ENCODE data around the gene TTPAL.

TTPAL gene

DNA sequence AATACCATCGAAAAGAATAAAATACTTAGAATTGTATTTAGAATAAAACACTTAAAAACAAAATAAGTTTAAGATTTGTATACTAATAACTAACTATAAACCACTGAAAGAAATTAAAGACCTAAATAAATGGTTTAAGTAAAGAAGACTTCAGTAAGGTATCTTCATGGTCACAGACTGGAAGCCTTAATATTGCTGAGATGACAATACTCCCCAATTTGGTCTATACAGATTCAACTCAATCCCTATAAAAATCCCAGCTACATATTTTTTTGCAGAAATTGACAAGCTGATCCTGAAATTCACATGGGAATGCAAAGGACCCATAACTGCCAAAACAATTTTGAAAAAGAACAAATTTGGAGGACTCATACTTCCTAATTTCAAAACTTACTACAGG lies 27.3 kb downstream of the TTPAL start:
- FAIRE-seq, result no peak

DNA sequence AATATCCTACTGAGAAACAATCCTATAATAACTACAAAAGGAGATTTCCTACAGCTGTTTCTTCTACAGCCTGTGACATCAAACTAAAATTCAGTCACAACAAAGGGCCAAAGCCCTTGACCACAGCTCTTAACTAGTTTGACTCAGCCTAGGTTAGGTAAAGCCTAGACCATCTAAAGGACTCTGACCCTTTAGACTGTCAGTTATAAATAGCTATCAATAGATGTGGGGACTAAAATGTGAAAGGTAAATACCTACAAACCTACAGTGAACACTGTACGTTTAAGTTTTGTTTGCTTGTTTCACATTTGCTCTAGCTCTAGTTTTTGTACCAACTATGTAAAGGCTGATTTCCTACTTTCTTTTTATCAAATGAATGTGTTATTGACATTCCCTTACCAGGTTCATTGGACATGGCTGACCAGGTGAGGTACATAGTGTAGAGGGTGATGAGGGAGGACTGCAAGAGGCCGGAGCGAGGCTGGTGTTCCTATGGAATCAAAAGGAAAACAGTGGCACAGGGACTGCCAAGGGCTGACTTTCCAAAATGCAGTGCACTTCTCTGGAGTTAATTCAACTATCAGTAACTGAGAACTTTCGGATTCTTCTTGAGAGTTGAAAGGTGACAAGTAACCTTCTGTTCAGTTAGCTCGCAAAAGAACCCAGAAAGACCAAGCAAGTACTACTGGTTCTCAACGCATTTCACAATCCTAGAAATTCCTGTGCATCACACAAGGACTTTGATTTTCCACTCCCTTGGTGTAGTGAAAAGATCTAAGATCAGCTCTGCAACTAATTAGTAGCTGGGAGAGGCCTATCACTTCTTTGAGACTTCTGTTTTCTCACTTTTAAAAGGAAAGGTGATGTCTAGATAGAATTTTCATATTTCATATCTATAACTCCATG lies 29.0 kb downstream of the TTPAL start:
- no peak for FAIRE-seq

- FAIRE-seq, result no peak
These were observed 34.1 kb downstream of the TTPAL start for GRCh38 chr20:44509762-44510161.

GRCh38 chr20:44513871-44514270 lies 38.2 kb downstream of the TTPAL start:
- FAIRE-seq, result no peak

- no peak for FAIRE-seq
These were observed 40.8 kb downstream of the TTPAL start for GRCh38 chr20:44516491-44516890.

DNA sequence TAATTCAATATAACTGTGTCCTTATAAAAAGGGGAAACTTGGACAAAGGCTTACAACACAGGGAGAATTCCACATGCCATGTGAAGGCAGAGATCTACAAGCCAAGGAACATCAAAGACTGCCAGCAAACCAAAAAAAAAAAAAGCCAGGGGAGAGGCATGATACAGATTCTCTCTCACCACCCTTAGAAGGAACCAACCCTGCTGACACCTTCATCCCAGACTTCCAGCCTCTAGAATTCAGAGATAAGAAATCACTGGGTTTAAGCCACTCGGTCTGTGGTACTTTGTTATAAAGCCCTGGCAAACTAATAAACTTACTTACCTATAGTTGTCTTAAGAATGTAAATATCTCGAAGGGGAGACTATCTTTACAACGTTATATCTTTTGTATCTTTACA lies 41.8 kb downstream of the TTPAL start:
- FAIRE-seq, result no peak

GRCh38 chr20:44518248-44518647 lies 42.6 kb downstream of the TTPAL start:
- FAIRE-seq, result no peak

DNA sequence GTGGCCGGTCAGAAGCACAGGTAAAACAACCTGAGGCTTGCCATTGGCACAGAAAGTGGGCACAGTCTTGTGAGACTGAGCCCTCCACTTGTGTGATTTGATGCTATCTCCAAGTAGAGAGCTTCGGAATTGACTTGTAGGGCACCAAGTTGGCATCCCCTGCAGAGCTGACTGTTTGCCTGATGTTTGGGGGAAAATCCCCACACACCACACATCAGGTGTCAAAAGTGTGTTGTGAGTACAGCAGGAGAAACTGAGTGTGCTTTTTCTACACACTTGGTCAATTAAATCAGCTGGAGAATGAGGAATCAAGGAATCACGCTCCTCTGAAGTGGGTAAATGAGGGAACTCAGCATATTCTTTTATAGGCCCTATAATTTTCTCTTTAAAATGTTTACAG lies 45.2 kb downstream of the TTPAL start:
- no peak for FAIRE-seq

DNA sequence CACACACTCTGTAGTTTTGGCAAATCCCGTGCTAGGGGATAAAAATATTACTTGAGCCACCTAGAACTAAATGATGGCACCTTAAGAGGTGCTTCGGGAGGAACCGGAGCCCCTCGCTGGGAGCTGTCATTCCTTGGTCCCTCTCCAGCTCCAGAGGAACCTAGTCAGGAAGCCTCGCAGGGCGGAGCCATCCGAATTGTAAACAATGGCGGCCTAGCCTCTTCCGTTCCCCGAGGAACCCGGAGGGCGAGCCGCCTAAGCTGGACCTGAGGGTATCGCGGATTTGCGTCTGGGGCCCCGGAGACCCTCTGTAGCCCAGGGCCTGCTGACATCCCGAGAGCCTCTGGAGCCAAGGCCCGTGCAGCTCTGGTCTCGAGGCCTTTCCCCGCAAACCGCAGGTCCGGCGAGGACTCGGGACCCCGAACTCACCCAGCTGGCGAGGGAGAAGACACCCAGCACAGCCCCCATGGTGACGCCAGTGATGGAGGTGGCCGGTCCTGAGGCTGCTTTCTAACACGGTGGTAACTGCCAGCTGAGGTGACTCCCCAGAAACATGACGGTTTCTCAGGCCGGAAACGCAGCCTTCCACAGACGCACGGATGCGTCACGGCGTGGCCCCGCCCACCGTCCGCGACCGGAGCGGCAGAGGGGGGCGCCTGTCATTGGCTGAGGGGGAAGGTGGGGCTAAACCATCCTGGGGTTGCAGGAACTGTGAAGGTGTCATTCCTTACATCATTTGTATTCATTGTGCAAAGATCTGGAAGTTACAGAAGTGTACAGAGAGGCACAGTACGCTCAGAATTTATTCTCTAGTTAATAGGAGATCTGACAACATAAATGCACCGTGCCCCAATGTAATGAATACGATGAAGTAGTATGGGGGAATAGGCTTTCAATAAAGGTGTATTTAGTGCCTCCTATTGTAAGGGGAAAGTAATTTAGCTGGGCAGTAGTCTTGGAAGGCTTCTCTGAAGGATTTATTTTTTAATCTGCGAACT lies 46.1 kb downstream of the TTPAL start, which contains the start of gene SERINC3:
TSS of gene SERINC3 (minus strand) at position 587 of the 998 bp plus-strand sequence. CDS start at position 468, 119 bp downstream.
- FAIRE-seq, result peak; percentile 82

GRCh38 chr20:44522841-44523240 lies 47.2 kb downstream of the TTPAL start:
- no peak for FAIRE-seq

- no peak for FAIRE-seq
These were observed 48.1 kb downstream of the TTPAL start for GRCh38 chr20:44523746-44524145.

DNA sequence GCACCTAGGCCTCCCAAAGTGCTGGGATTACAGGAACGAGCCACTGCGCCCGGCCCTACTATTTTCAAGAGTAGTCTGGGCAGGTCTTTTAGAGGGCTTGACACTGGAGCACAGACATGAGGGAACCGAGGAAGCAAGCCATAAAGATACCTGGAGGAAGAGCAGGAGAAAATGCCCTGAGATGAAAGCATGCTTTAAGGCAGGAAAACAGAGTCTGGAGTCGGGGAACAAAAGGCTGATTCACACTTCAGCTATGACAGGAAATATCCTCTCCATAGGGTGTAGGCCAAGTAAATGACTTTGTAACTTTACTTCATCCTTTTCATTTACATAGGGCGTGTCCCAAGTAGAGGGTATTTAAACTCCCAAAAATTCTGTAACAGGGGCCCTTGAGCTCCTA lies 50.5 kb downstream of the TTPAL start:
- FAIRE-seq, result no peak

- FAIRE-seq, result no peak
These were observed 52.1 kb downstream of the TTPAL start for GRCh38 chr20:44527716-44528199.

DNA sequence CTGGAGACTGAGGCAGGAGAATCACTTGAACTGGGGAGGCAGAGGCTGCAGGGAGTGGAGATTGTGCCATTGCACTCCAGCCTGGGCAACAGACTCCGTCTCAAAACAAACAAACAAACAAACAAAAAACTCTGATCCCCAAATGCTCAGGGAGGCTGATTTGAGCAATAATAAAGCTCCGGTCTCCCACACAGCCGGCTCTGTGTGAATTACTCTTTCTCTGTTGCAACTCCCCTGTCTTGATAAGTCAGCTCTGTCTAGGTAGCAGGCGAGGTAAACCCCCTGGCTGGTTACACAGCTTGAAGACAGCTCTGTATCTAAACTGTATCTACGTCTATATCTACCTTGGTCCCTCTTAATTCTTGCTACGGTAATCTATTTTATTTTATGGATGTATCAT lies 52.6 kb downstream of the TTPAL start:
- no peak for FAIRE-seq

- no peak for FAIRE-seq
These were observed 56.7 kb downstream of the TTPAL start for GRCh38 chr20:44532259-44532980.

GRCh38 chr20:44532981-44533331 lies 57.3 kb downstream of the TTPAL start:
- no peak for FAIRE-seq

DNA sequence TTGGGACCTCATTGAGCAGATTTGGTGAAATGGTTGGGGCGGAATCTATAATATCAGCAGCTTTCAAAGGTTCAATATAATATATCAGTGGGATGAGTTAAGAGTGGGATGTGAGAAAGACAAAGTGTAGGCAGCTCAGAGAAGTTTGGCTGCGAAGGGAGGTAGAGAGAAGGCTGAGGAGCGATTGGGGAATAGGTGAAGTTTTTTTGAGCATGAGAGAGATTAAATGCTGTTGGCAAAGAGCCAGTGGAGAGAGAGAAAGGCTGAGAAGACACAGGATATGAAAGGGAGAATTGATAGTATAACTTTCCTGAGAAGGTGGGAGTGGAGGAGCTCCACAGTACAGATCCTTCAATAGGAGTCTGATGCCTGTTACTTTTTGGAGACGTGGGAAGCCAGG lies 58.3 kb downstream of the TTPAL start:
- FAIRE-seq, result no peak

DNA sequence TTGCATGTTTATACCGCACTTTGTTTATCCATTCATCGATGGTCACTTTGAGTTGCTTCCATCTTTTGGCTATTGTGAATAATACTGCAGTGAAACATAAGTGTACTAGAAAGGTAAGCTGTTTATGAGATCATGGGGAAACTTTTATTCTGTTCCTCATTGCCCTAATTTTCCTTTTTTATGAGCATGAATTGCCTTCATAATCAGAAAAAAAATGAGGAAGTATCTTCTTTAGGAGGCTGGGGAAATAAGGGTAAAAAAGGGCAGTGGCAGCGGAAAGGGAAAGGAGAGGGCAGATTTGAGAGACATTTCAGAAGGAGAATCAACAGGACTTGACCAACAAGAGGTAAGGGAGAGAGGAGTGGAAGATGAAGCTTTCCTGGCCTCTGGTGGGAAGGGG lies 60.5 kb downstream of the TTPAL start:
- FAIRE-seq, result no peak

GRCh38 chr20:44537993-44538392 lies 62.3 kb downstream of the TTPAL start:
- no peak for FAIRE-seq

DNA sequence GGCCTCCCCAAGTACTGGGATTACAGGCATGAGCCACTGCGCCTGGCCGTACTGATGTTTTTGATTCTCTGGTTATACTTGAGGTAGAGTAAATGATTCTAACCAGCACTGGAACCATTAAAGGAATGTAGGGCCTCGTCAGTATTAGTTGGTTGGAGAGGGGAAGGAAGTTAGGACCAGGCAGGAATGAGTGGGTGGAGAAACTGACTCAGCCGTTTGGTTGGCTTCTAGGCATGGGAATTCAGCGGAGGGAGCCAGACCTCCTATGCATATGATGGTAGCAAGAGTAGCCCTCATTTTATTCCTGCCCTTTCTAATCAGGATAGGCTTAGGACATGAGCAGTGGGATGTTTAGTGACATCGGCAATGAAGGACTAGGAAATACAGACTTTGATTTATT lies 65.2 kb downstream of the TTPAL start:
- no peak for FAIRE-seq

DNA sequence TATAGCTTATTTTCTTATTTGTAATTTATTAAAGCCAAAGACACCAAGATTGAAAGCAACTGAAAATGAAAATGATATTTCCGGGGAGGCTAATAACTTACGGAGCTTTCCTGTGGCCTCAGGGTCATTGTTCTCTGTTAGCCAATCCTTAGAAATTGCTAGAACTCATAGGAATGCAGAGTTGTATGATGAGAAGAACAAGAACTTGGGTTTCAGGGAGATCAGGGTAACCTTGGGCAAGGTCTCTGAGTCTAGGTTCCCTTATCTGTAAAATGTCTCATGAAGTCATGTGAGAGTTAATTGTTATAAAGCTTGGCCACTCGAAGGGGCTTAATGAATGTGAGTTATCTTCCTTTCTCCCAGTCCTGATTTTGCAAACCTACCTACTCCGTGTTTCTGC lies 66.3 kb downstream of the TTPAL start:
- FAIRE-seq, result no peak

DNA sequence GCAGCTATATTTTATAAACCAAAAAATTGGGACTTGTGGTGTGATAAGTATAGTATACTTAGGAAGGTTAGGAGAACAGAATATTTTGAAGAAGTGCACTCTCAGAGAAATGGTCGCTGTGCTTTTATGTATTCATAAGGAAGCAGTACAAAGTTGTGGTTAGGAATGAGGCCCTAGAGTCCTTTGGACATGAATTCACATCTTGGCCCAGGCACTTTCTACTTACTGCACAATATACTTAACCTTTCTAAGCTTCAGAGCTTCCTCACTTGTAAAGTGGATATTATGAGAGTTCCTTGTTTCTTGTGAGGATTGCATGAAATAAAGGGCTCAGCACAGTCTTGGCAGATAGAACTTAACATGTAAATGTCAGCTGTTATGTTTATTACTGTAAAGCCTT lies 67.2 kb downstream of the TTPAL start:
- no peak for FAIRE-seq

DNA sequence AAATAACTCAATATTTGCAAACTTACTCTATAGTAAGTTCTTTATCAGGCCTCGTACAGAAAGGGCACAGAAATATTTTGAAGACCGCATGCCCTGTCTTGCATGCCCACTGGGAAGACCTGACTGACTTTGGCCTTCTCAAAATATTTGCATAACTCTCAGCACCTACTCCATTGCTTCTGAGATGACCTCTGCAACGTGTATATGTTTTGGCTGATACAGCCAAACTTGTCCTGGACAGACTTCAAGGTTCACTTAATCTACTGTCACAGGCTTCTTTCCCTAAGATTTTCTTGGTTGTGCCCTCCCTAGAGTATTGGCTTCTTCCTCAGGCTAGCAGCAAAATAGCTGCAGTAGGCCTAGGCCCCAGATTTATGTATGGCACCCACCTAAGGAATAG lies 67.7 kb downstream of the TTPAL start:
- no peak for FAIRE-seq
